ENCODE data around the gene POC1A. TPM values are rescaled to one million over a fixed set of nuclear protein-coding genes. Genes with fewer than 3 reads are reported as not detected.

POC1A gene
- total and polyA plus RNA-seq, 2 of the 4 experiments (the other 2 are of a cell fraction): 10.6 to 11.5 TPM

GRCh38 chr3:52093756-52094545, 60.3 kb downstream of the POC1A start:
- dilution Hi-C loops (cut with HindIII; ENCODE audit: low sequenced_read_pairs, unreplicated experiment) (no loop called here), intact Hi-C loops (cut with micrococcal nuclease) (no loop called here), in situ Hi-C loops (cut with MboI; ENCODE audit: low sequenced_read_pairs) (no loop called here)
- Histone ChIP-seq H3K4me2 (ENCODE audit: low read depth, low read length) (no peak overlapping the region), H3K27ac (ENCODE audit: insufficient read depth, low read length) (peak overlapping the region; percentile 14; the same call in 1 of the 2 replicates), H3K4me3 (ENCODE audit: insufficient read depth, low read depth, low read length) (no peak overlapping the region), H3K27me3 (ENCODE audit: control insufficient read depth, insufficient read depth, low read length) (no peaks in the 10 kb centered on the region), H3K79me1 (ENCODE audit: low read depth in 1 of 2, low read length in 2 of 2) (peaks cover 8 to 41% of the 10 kb centered on the region in 2 experiments; a peak in 3 of 4 replicates), H4K91ac (ENCODE audit: insufficient read depth, low read depth, low read length) (peak overlapping the region; percentile 80), H3K4ac (ENCODE audit: low read depth, low read length) (peak overlapping the region; percentile 88), H4K8ac (ENCODE audit: low read depth in 2 of 2, low read length in 2 of 2) (peak overlapping the region; percentile 75 to 81), H3K14ac (replicated peaks; ENCODE audit: low read depth, low read length) (peak overlapping the region; percentile 78), H3K9ac (ENCODE audit: low read depth, low read length) (no peak overlapping the region), H4K5ac (ENCODE audit: low read depth, low read length) (peak overlapping the region; percentile 13; the same call in 1 of the 2 replicates), H2AFZ (replicated peaks; ENCODE audit: low read length, poor library complexity) (peak overlapping the region; percentile 84), H3K9me1 (ENCODE audit: insufficient read depth, low read length) (peaks cover 70% of the 10 kb centered on the region), H2BK120ac (ENCODE audit: low read depth, low read length) (peak overlapping the region; percentile 86), H3K18ac (ENCODE audit: low read depth, low read length) (peak overlapping the region; percentile 4; the same call in 1 of the 2 replicates), H3K36me3 (ENCODE audit: control insufficient read depth, insufficient read depth, low read length) (no peaks in the 10 kb centered on the region), H4K20me1 (ENCODE audit: insufficient read depth, low read length) (peaks cover 4% of the 10 kb centered on the region; the same call in 1 of the 2 replicates), H3K56ac (ENCODE audit: extremely low read depth, insufficient read depth, low read length) (0 out of 2 replicates have a peak overlapping the region, but pooled peaks have one; percentile 32), H3K23ac (ENCODE audit: low read depth, low read length) (peak overlapping the region; percentile 59; the same call in 1 of the 2 replicates), H2AK5ac (ENCODE audit: low read depth, low read length) (peak overlapping the region; percentile 85), H2BK20ac (ENCODE audit: low read depth, low read length) (peak overlapping the region; percentile 90), H2BK15ac (ENCODE audit: low read depth, low read length) (peak overlapping the region; percentile 80; the same call in 2 of the 3 replicates), H2AK9ac (replicated peaks; ENCODE audit: low read depth, low read length, poor library complexity) (peak overlapping the region; percentile 81), H3K4me1 (ENCODE audit: control insufficient read depth, insufficient read depth, low read length) (peaks cover 40% of the 10 kb centered on the region), H3K9me3 (ENCODE audit: control insufficient read depth, insufficient read depth, low read length) (no peaks in the 10 kb centered on the region), H2BK5ac (ENCODE audit: low read depth, low read length, poor library complexity, severe bottlenecking) (peak overlapping the region; percentile 49)
- TF ChIP-seq POLR2A (IDR thresholded peaks at IDR 0.05; ENCODE audit: low read depth, low read length) (no peak), MAZ (IDR thresholded peaks at IDR 0.05; ENCODE audit: borderline replicate concordance, low read depth, low read length) (no peak), CHD1 (IDR thresholded peaks at IDR 0.05; ENCODE audit: low read depth, low read length) (no peak), FOS (IDR thresholded peaks at IDR 0.05; ENCODE audit: low read depth, low read length) (peak; percentile 15; the same call in 1 of the 2 replicates)
- 89% methylated on average over 3 of the region's 7 CpGs; no CpG with 5 or more reads in 1 of the 2 experiments for WGBS, 2 experiments (ENCODE audit: extremely low coverage in 2 of 2, insufficient read length in 1 of 2)
- no TSS peak for BruUV-seq (replicated peaks)
- ChIA-PET CTCF (interaction anchor here (0.6 kb wide), 1 partner anchor 98 kb away, joined by 5 read pairs; the partner anchor contains the start of gene RPL29), POLR2A (ENCODE audit: unreplicated experiment) (no interaction called here)
- DNase-seq (peak; percentile 61), ATAC-seq (ENCODE audit: low read depth) (peak; percentile 64)

All from IMR-90 (cell line).